Testis (tissue), 2 donors: ENCODE results near the gene FAHD2A.

ENCODE experiments used
- CTCF ChIP-seq, 3 experiments: fragments of 450-650 bp in 2 of 3; fragments of 200-600 bp in 1 of 3; sonication (generic) in 1 of 3; IDR thresholded peaks; one replicate each; pipeline ENCODE4 v1.5.1; 2016 to 2019; ENCODE audit warnings: antibody characterized with exemption in 3 of 3, mild to moderate bottlenecking in 2 of 3, moderate library complexity in 1 of 3
- POLR2A ChIP-seq: fragments of 450-650 bp; IDR thresholded peaks from one replicate; pipeline ENCODE4 v1.6.1; 2017; ENCODE audit warnings: antibody characterized with exemption, mild to moderate bottlenecking, moderate library complexity

GRCh38 chr2:95387358-95387757 lies 15.2 kb upstream of the FAHD2A start:
- TF ChIP-seq POLR2A, result no peak
- no peak for TF ChIP-seq CTCF (IDR thresholded peaks at IDR 0.05)
